ENCODE results near the gene LHCGR.

LHCGR gene

DNA sequence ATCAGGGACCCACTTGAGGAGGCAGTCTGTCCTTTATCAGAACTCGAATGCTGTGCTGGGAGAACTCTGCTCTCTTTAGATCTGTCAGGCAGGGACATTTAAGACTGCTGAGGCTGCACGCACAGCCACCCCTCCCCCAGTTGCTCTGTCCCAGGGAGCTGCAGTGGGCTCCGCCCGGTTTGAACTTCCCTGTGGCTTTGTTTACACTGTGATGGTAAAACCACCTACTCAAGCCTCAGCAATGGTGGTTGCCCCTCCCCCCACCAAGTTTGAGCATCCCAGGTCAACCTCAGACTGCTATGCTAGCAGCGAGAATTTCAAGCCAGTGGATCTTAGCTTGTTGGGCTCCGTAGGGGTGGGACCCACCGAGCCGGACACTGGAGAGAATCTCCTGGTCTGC, 11.8 kb upstream of the LHCGR start:
- no peak overlapping the region for H3K27ac ChIP-seq (ENCODE audit: low read depth, low read length)
- no peaks in the 10 kb centered on the region for H3K36me3 ChIP-seq (ENCODE audit: control insufficient read depth, low read length)
- no peaks in the 10 kb centered on the region for H3K9me3 ChIP-seq (ENCODE audit: control insufficient read depth, insufficient read depth, low read length)
- no peak overlapping the region for H3K4me3 ChIP-seq (ENCODE audit: low read length)
- H3K9me2 ChIP-seq (replicated peaks; ENCODE audit: control insufficient read depth, low read length), result no peaks in the 10 kb centered on the region
- H3F3A ChIP-seq (ENCODE audit: control insufficient read depth, insufficient read depth), result no peaks in the 10 kb centered on the region
- no peaks in the 10 kb centered on the region for H3K79me2 ChIP-seq (ENCODE audit: control insufficient read depth, low read length)
- H3K4me1 ChIP-seq (ENCODE audit: control insufficient read depth, low read length), result no peaks in the 10 kb centered on the region
- no peaks in the 10 kb centered on the region for H4K20me1 ChIP-seq (ENCODE audit: control insufficient read depth, insufficient read depth, low read depth, low read length)
- no peaks in the 10 kb centered on the region for H3K27me3 ChIP-seq (ENCODE audit: control insufficient read depth, low read length)
- H3K4me2 ChIP-seq (ENCODE audit: low read length), result no peak overlapping the region
- no peak for TF ChIP-seq EZH2phosphoT487 (IDR thresholded peaks at IDR 0.05; ENCODE audit: borderline replicate concordance, low read length)
- TF ChIP-seq, protein P1, sequence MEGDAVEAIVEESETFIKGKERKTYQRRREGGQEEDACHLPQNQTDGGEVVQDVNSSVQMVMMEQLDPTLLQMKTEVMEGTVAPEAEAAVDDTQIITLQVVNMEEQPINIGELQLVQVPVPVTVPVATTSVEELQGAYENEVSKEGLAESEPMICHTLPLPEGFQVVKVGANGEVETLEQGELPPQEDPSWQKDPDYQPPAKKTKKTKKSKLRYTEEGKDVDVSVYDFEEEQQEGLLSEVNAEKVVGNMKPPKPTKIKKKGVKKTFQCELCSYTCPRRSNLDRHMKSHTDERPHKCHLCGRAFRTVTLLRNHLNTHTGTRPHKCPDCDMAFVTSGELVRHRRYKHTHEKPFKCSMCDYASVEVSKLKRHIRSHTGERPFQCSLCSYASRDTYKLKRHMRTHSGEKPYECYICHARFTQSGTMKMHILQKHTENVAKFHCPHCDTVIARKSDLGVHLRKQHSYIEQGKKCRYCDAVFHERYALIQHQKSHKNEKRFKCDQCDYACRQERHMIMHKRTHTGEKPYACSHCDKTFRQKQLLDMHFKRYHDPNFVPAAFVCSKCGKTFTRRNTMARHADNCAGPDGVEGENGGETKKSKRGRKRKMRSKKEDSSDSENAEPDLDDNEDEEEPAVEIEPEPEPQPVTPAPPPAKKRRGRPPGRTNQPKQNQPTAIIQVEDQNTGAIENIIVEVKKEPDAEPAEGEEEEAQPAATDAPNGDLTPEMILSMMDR (IDR thresholded peaks at IDR 0.05; ENCODE audit: low read depth, low read length, poor library complexity, severe bottlenecking), result no peak

DNA sequence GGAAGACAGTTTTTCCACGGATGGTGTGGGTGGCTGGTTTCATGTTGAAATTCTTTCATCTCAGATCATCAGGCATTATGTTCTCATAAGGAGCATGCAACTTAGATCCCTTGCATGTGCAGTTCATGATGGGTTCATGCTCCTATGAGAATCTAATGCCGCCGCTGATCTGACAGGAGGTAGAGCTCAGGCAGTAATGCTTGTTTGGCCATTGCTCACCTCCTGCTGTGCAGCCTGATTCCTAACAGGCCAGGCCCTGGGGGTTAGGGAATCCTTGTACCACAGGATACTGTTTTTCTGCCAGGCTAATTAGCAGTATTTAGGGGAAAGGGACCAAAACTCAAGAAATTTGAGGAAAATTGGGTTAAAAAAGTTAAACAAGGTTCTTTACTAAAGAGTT, 5.3 kb upstream of the LHCGR start:
- Histone ChIP-seq H3K4me2 (ENCODE audit: low read length) (no peak overlapping the region), H3K4me1 (ENCODE audit: control insufficient read depth, low read length) (no peaks in the 10 kb centered on the region), H3K27me3 (ENCODE audit: control insufficient read depth, low read length) (no peaks in the 10 kb centered on the region), H3K27ac (ENCODE audit: low read depth, low read length) (no peak overlapping the region), H3K4me3 (ENCODE audit: low read length) (no peak overlapping the region), H3K36me3 (ENCODE audit: control insufficient read depth, low read length) (no peaks in the 10 kb centered on the region), H4K20me1 (ENCODE audit: control insufficient read depth, insufficient read depth, low read depth, low read length) (no peaks in the 10 kb centered on the region), H3K79me2 (ENCODE audit: control insufficient read depth, low read length) (no peaks in the 10 kb centered on the region), H3K9me2 (replicated peaks; ENCODE audit: control insufficient read depth, low read length) (no peaks in the 10 kb centered on the region), H3F3A (ENCODE audit: control insufficient read depth, insufficient read depth) (no peaks in the 10 kb centered on the region), H3K9me3 (ENCODE audit: control insufficient read depth, insufficient read depth, low read length) (no peaks in the 10 kb centered on the region)
- TF ChIP-seq, protein P1 (IDR thresholded peaks at IDR 0.05; ENCODE audit: low read depth, low read length, poor library complexity, severe bottlenecking), result no peak
- no peak for TF ChIP-seq EZH2phosphoT487 (IDR thresholded peaks at IDR 0.05; ENCODE audit: borderline replicate concordance, low read length)

DNA sequence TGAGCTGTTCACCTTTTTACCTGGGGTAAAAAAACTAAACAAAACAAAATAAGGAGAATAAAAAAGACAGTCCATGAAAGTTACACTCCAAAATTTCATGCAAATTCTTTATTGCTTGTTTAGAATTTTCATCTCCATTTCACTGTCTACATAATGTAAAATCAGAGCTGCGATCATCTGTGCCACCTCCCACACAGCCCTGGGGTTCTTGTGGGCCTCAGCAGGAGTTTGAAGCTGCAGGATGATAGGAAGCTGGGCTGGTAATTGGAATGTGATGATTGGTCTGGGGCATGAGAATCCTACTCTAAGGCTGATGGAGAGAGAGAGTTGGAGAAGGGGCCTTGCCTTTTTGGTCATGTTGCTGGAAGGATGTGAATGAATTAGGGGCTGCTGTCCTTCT, 4.2 kb upstream of the LHCGR start:
- Histone ChIP-seq H4K20me1 (ENCODE audit: control insufficient read depth, insufficient read depth, low read depth, low read length) (no peaks in the 10 kb centered on the region), H3K4me3 (ENCODE audit: low read length) (no peak overlapping the region), H3K9me3 (ENCODE audit: control insufficient read depth, insufficient read depth, low read length) (no peaks in the 10 kb centered on the region)

More for the DNA sequence above, 4.2 kb upstream of the LHCGR start:
- TF ChIP-seq EZH2phosphoT487 (IDR thresholded peaks at IDR 0.05; ENCODE audit: borderline replicate concordance, low read length), result no peak
- TF ChIP-seq, protein P1 (IDR thresholded peaks at IDR 0.05; ENCODE audit: low read depth, low read length, poor library complexity, severe bottlenecking), result no peak
- H3K79me2 ChIP-seq (ENCODE audit: control insufficient read depth, low read length), result no peaks in the 10 kb centered on the region
- no peaks in the 10 kb centered on the region for H3K9me2 ChIP-seq (replicated peaks; ENCODE audit: control insufficient read depth, low read length)
- H3K4me2 ChIP-seq (ENCODE audit: low read length), result no peak overlapping the region
- H3K27me3 ChIP-seq (ENCODE audit: control insufficient read depth, low read length), result no peaks in the 10 kb centered on the region
- H3K36me3 ChIP-seq (ENCODE audit: control insufficient read depth, low read length), result no peaks in the 10 kb centered on the region
- no peaks in the 10 kb centered on the region for H3K4me1 ChIP-seq (ENCODE audit: control insufficient read depth, low read length)
- H3K27ac ChIP-seq (ENCODE audit: low read depth, low read length), result no peak overlapping the region
- no peaks in the 10 kb centered on the region for H3F3A ChIP-seq (ENCODE audit: control insufficient read depth, insufficient read depth)

Measured in DOHH2 (cell line).